NCI-H1694 (cell line): ENCODE measurements around the gene WRAP53.

Source experiments
- DNase-seq: peaks from one replicate; lab custom pipeline; 2025; lab: John Stamatoyannopoulos, UW

WRAP53 gene

GRCh38 chr17:7684851-7685532, 3.3 kb upstream of the WRAP53 start:
- no peak for DNase-seq

GRCh38 chr17:7685533-7686221, 2.6 kb upstream of the WRAP53 start:
- DNase-seq = peak; percentile 93

- peak; percentile 85 for DNase-seq
Measured at GRCh38 chr17:7686222-7687071, 1.8 kb upstream of the WRAP53 start.

GRCh38 chr17:7687072-7687907, 987 bp upstream of the WRAP53 start, which contains the start of gene TP53:
TP53 (minus strand) TSS chr17:7687490; CDS start chr17:7676594, 10,896 bp downstream.
- DNase-seq = peak; percentile 82

GRCh38 chr17:7688808-7689316, 585 bp downstream of the WRAP53 start:
- DNase-seq = no peak

GRCh38 chr17:7695586-7695985, 7.3 kb downstream of the WRAP53 start:
- DNase-seq = no peak

GRCh38 chr17:7697828-7698588, 9.7 kb downstream of the WRAP53 start:
- DNase-seq = no peak

GRCh38 chr17:7700510-7700909, 12.2 kb downstream of the WRAP53 start:
- no peak for DNase-seq

GRCh38 chr17:7701681-7702080, 13.4 kb downstream of the WRAP53 start:
- DNase-seq = no peak

- DNase-seq = no peak
Measured at GRCh38 chr17:7702776-7703175, 14.5 kb downstream of the WRAP53 start.

- DNase-seq = no peak
Measured at GRCh38 chr17:7703584-7704479, 15.6 kb downstream of the WRAP53 start.

- peak; percentile 65 for DNase-seq
Measured at GRCh38 chr17:7704601-7705268, 16.5 kb downstream of the WRAP53 start, which contains the start of gene EFNB3. EFNB3 (plus strand) TSS chr17:7705202; CDS start chr17:7705599, 397 bp downstream.

GRCh38 chr17:7705269-7706255, 17.3 kb downstream of the WRAP53 start:
- DNase-seq = no peak

GRCh38 chr17:7706631-7707354, 18.5 kb downstream of the WRAP53 start:
- no peak for DNase-seq

GRCh38 chr17:7707446-7707845, 19.2 kb downstream of the WRAP53 start:
- no peak for DNase-seq

- no peak for DNase-seq
Measured at GRCh38 chr17:7707858-7708750, 19.8 kb downstream of the WRAP53 start.
